GM18870 (cell line): ENCODE data around the gene PPP2R2B.
"Not testable (repeated sequence)": the region's sequence is repeated elsewhere in the genome, so short reads cannot be mapped to it uniquely, and the experiment has no call there.

Source experiments
- ATAC-seq: cut with Tn5 transposase; IDR thresholded peaks from one replicate; pipeline ENCODE4 v1.9.1; 2021; ENCODE audit warnings: moderate library complexity; ENCODE audit not compliant: unreplicated experiment

PPP2R2B gene

DNA sequence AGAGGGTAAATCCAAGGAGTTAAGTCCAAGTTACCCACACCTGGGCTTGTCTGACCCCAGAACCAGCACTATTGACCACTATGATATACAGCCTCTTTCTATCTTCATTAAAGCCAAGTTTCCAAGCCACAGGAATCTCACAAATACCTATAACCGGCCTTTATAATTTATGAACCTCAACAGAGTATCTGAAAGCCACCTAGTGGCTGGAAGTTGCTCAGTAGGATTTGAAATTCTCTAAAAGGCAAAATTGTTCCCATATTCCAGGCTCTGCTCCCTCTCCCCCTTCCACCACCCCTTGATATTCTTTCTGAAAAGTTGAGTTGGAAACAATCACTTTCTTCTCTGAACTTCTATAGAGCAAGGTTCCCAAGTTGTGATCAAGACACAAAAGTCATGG is 256.2 kb downstream of the PPP2R2B start:
- no peak for ATAC-seq

DNA sequence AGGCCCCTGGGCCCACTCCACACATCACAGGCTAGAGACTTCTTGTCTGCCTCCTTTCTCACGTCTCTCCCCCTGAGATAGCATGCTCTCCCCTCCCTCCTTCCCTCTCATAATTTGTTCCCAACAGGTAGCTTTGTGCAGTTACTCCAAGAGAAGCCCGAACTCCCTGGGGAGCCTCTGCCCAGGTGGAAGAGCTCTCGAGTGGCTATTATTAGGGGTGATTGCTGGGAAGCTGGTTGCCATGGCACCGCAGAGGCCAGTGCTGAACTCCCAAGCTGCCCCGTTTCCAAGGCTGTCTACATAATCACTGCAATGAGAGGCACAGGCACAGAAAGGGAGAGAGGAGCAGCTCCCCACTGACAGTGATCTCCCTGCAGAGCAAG is 257.9 kb downstream of the PPP2R2B start:
- ATAC-seq, result no peak

GRCh38 chr5:146620031-146620668 is 258.4 kb downstream of the PPP2R2B start:
- ATAC-seq, result no peak

- ATAC-seq, result no peak
These were observed 260.1 kb downstream of the PPP2R2B start for GRCh38 chr5:146618434-146618833.

- ATAC-seq, result not testable (repeated sequence)
These were observed 268.8 kb downstream of the PPP2R2B start for GRCh38 chr5:146609731-146610130.

DNA sequence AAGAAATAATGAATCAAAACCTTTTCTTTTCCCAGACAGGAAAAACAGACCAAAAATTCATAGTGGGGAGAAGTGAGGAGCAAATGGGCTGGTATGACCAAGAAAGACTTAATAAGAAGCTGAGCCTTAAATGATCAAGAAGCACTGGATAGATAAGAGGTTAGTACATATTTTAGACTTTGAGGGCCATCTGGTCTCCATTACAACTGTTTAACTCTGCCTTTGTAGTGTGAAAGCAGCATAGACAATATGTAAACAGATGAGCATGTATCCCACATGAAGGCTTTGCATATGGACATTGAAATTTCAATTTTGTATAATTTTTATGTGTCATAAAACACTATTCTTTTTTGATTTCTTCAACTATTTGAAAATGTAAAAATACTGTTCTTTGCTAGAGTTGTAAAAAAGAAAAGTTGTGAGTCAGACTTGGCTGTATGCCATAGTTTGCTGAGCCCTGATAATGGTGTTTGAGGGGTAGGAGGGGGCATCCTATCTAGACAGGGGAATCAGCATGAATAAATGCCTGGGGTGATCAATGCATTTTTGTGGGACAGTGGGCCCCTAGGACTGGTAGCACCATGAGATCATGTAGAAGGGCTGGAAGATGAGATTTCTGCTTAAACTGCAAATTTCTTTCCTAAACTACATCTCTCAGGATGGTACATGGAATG is 270.8 kb downstream of the PPP2R2B start:
- no peak for ATAC-seq

- no peak for ATAC-seq
These were observed 271.7 kb downstream of the PPP2R2B start for GRCh38 chr5:146606893-146607292.

DNA sequence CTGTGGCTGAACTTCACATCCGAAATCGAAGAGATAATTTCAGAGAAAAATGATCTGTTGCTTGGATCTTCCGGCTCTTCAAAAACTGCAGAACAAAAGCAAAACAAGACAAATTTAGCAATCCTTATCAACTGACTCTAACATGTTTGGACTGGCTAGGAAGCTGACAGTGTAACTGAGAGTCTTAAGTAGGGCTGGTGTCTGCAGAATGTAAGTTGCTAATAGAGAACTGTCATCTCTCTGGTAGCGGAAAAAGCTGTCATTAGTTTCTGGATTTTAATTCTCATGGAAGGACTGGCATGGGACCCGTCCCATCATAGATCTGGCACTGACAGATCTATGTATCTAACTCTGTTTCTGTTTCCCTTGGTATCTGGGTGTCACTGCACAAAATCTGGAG is 278.2 kb downstream of the PPP2R2B start:
- no peak for ATAC-seq

- ATAC-seq, result no peak
These were observed 279.3 kb downstream of the PPP2R2B start for GRCh38 chr5:146599261-146599660.

GRCh38 chr5:146595088-146595487 is 283.5 kb downstream of the PPP2R2B start:
- no peak for ATAC-seq

GRCh38 chr5:146592352-146592751 is 286.2 kb downstream of the PPP2R2B start:
- ATAC-seq, result no peak

- ATAC-seq, result no peak
These were observed 289.6 kb downstream of the PPP2R2B start for GRCh38 chr5:146589028-146589345.

DNA sequence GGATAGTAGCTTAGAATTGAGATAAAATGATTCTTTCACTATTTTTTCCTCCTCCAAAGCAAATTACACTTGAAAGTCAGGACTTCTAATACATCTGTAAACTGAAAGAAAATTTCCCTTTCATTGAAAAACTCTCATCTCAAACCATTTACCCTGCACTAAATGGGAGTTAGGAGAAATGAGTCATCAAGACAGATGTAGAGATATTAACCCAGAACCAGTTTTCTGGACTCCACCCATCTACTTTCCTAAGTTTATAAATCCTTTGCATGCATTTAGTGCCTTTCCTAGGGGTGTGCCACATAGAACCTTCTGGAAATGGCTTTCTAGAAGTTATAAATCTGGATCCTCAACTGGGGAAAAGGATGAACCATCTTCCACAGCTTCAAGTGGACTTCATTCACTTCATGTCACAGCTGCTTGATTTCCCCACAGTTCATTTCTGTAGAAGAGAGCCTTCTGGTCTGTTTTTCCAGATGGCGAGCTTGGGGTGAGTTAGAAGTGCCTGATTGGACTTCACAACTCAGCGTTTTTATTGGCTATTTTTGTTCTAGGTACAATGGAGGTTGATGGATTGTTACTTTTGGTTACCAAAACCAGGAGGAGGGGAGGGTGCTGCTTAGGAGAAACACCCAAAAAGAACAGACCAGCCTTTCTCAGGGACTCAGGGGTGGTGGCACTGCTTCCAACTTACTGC is 290.1 kb downstream of the PPP2R2B start:
- no peak for ATAC-seq

DNA sequence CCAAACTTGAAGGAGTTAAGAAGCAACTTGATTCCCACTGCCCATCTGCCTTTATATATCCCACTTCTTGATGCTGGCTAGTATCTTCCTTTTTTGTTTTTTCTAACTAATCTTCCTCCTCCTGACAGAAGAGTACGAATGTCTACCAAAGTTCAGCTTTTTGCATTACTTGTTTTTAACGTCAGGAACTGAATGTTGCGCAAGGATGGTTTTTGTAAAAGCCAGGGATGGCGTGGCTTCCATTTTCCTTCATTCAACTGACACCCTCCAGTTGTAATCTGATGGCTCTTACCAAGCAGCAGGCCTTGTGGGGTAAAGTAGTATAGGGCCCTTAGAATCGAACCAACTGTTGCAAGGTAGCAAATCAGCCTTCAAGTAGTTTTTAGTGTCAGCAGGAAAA is 291.8 kb downstream of the PPP2R2B start:
- ATAC-seq, result no peak

DNA sequence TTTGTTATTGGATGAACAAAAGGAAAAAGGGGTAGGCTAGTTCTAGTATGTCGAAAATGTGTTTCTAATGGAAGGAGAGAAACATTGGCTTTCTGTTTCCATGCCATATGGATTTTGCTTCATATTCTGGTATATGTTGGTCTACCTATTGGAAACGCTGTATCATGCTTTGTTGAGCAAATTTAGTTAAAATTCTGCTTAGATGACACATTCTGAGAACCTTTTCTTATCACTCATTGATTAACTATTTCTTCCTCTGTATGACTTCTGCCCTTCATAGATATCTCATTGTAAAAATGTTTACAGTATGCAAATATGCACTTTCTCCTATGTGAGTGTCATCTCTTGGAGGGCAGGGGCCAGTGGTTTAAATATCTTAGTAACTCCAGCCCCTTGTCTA is 293.8 kb downstream of the PPP2R2B start:
- no peak for ATAC-seq

DNA sequence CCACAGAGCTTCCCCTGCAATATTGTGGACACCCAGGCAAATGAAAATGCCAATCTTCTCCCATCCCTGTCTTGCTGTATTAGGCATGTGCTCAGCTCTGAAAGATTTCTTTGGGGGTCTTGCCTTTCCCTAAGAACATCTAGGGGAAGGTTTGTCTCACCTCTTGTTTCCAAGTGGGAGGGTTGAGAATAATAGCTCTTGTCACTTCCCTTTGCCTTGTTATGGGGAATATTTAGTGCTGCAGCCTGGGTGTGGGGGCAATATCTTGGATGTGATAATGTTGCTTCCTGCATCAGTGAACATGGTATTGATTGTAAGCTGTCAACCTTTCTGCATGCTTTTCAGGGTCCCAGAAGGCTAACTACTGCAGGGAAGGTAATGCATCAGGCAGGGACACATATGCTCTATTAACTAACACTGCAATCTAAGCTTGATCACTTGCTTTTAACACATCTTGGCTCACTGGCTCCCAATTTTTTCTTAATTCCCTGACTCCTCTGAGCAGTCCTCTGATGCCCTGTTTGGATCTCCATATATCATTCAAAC is 296.4 kb downstream of the PPP2R2B start:
- ATAC-seq, result no peak

GRCh38 chr5:146580237-146580636 is 298.3 kb downstream of the PPP2R2B start:
- ATAC-seq, result no peak

- ATAC-seq, result no peak
These were observed 303.8 kb downstream of the PPP2R2B start for GRCh38 chr5:146574713-146575112.

GRCh38 chr5:146568161-146568560 is 310.4 kb downstream of the PPP2R2B start:
- no peak for ATAC-seq

DNA sequence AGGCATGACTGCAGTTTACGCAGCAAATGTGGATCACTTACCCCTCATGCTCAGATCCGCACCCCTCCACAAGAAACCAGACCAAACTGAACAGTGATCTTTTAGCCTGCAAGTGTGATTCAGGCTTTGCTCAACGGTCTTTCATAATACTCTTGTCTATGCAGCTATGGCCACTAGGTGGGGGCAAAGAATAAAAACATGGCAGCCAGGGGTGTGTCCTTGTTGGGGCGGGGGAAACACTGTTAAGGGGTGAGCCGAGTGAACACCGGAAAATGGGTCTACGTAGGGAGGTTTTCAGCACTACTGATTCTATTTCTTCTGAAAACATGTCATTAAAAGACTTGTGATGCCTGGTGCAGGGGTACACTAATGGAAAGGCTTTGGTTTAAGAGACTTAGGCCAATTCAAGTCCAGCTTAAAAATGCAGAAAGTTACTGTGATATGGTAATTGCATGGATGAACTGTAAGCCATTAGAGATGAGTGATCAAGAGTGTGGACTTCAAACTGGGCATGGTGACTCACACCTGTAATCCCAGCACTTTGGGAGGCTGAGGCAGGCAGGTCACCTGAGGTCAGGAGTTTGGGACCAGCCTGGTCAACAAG is 312.7 kb downstream of the PPP2R2B start:
- ATAC-seq, result peak; percentile 95

DNA sequence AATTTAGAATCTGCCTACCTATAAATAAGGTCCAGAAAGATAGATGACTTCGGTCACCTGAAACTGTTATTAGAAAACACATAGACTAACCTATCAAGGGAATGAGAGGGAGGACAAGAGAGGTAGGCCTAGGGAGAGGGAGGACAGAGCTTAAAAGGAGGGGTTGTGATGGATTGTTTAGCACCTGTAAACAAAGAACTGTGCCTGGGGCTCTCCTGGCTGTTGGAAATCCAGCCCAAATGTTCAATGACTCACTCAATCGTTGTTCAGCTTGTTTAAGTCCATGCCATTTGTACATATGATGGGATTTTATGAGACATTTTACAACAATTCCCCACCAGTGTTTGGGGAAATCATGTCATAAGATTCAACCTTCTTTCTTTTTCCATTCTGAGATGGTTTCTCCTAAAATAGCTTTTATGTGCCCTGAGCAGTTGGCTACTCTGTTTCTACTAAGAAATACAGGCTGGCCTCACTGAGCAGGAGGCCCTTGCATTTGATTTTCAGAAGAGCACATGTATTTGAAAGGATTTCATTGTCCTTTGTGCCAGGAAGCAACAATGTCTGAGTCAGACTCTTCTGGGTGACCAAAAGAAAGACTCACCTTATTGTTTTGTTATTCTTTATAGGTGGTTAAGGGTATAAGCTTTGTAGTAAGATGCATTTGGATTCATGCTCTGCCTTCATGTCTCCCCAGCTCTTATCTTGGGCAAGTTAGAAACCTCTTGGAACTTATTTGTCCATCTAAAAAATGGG is 314.4 kb downstream of the PPP2R2B start:
- ATAC-seq, result no peak
